Neural cell (in vitro differentiated cells): ENCODE measurements around the gene TNFSF15. TPM values are rescaled to one million over a fixed set of nuclear protein-coding genes. Genes with fewer than 3 reads are reported as not detected.

Experiments used
- H2AFZ ChIP-seq: fragments of 200-600, 300-800 bp; sonication (generic), shearing (Covaris generic); 2 replicates; pipeline ENCODE4 v1.6.0; 2014; ENCODE audit warnings: low read depth, mild to moderate bottlenecking, antibody characterized with exemption, low read length, moderate library complexity
- H3F3A ChIP-seq: fragments of 200-600 bp; shearing (Covaris generic); 2 replicates; pipeline ENCODE4 v1.6.1; 2016; ENCODE audit warnings: mild to moderate bottlenecking, moderate library complexity, mixed read lengths, antibody characterized with exemption, low read length; ENCODE audit not compliant: insufficient read depth, poor library complexity, severe bottlenecking
- H3K27ac ChIP-seq: fragments of 200-600, 300-800 bp; sonication (generic), shearing (Covaris generic); 2 replicates; pipeline ENCODE4 v1.5.1; 2014; ENCODE audit warnings: mild to moderate bottlenecking, low read length, moderate library complexity
- H3K27me3 ChIP-seq: fragments of 300-800, 200-600 bp; sonication (generic), shearing (Covaris generic); 2 replicates; pipeline ENCODE4 v1.6.0; 2014; ENCODE audit warnings: mild to moderate bottlenecking, low read depth, low read length, moderate library complexity; ENCODE audit not compliant: insufficient read depth
- H3K36me3 ChIP-seq: fragments of 300-800, 200-600 bp; sonication (generic), shearing (Covaris generic); 2 replicates; pipeline ENCODE4 v1.5.1; 2014; ENCODE audit warnings: mild to moderate bottlenecking, antibody characterized with exemption, low read length, moderate library complexity; ENCODE audit not compliant: insufficient read depth
- H3K4me2 ChIP-seq: fragments of 300-800, 200-600 bp; sonication (generic), shearing (Covaris generic); 2 replicates; pipeline ENCODE4 v1.6.0; 2014; ENCODE audit warnings: mild to moderate bottlenecking, low read length
- H3K4me3 ChIP-seq: fragments of 300-800, 200-600 bp; sonication (generic), shearing (Covaris generic); 2 replicates; pipeline ENCODE4 v1.5.1; 2014; ENCODE audit warnings: mild to moderate bottlenecking, low read length, moderate library complexity
- H3K79me2 ChIP-seq: fragments of 200-600 bp; shearing (Covaris generic); replicated peaks from 2 replicates; pipeline ENCODE4 v1.6.0; 2014; ENCODE audit warnings: mild to moderate bottlenecking, low read length, moderate library complexity; ENCODE audit not compliant: insufficient read depth
- H3K9ac ChIP-seq: fragments of 300-800, 200-600 bp; sonication (generic), shearing (Covaris generic); 2 replicates; pipeline ENCODE4 v1.6.1; 2016; ENCODE audit warnings: mild to moderate bottlenecking, low read length, mixed read lengths
- H3K9me2 ChIP-seq: fragments of 200-600 bp; shearing (Covaris generic); 2 replicates; pipeline ENCODE4 v1.6.1; 2016; ENCODE audit warnings: mild to moderate bottlenecking, low read length, mixed read lengths; ENCODE audit not compliant: insufficient read depth
- H3K9me3 ChIP-seq: fragments of 200-600, 300-800 bp; sonication (generic), shearing (Covaris generic); 2 replicates; pipeline ENCODE4 v1.6.1; 2016; ENCODE audit warnings: mild to moderate bottlenecking, mixed run types, low read length, moderate library complexity, mixed read lengths
- H4K20me1 ChIP-seq: fragments of 200-600 bp; shearing (Covaris generic); 2 replicates; pipeline ENCODE4 v1.6.1; 2016; ENCODE audit warnings: mild to moderate bottlenecking, mixed run types; ENCODE audit not compliant: insufficient read depth
- CTCF ChIP-seq: fragments of 450-650 bp; IDR thresholded peaks from 2 replicates; pipeline ENCODE4 v1.5.1; 2014; ENCODE audit warnings: antibody characterized with exemption, mild to moderate bottlenecking, moderate library complexity; ENCODE audit not compliant: poor library complexity, severe bottlenecking
- EP300 ChIP-seq: fragments of 450-650 bp; conservative IDR thresholded peaks from 2 replicates; pipeline ENCODE4 v1.6.1; 2014; ENCODE audit warnings: antibody characterized with exemption, mild to moderate bottlenecking, moderate library complexity; ENCODE audit not compliant: poor library complexity, severe bottlenecking
- EZH2 ChIP-seq: fragments of 200-600, 300-800 bp; shearing (Covaris generic), sonication (generic); IDR thresholded peaks from 2 replicates; pipeline ENCODE4 v1.6.1; 2014; ENCODE audit warnings: antibody characterized with exemption, low read length, borderline replicate concordance, mild to moderate bottlenecking; ENCODE audit not compliant: insufficient read depth, poor library complexity, severe bottlenecking
- MXI1 ChIP-seq: fragments of 450-650 bp; conservative IDR thresholded peaks from 2 replicates; pipeline ENCODE4 v1.6.1; 2014; ENCODE audit warnings: antibody characterized with exemption, mild to moderate bottlenecking; ENCODE audit not compliant: poor library complexity, severe bottlenecking
- POLR2AphosphoS5 ChIP-seq: IDR thresholded peaks from 2 replicates; pipeline ENCODE4 v1.6.1; 2012
- RAD21 ChIP-seq: fragments of 450-650 bp; conservative IDR thresholded peaks from 2 replicates; pipeline ENCODE4 v1.6.1; 2014; ENCODE audit warnings: antibody characterized with exemption, mild to moderate bottlenecking, moderate library complexity
- REST ChIP-seq: IDR thresholded peaks from 2 replicates; pipeline ENCODE4 v1.6.1; 2012; ENCODE audit warnings: borderline replicate concordance
- SMC3 ChIP-seq: fragments of 450-650 bp; conservative IDR thresholded peaks from 2 replicates; pipeline ENCODE4 v1.6.1; 2014; ENCODE audit warnings: antibody characterized with exemption, mild to moderate bottlenecking, moderate library complexity; ENCODE audit not compliant: poor library complexity
- TAF1 ChIP-seq: IDR thresholded peaks from 2 replicates; pipeline ENCODE4 v1.6.1; 2012; ENCODE audit warnings: low read depth
- polyA plus RNA-seq: library from polyadenylated mRNA; depleted of rRNA; stranded (reverse); fragments of >200 nt; gene quantifications from 2 replicates; pipeline ENCODE4 v1.2.3, GENCODE V29; 2014

TNFSF15 gene
- polyA plus RNA-seq, 1 donor from 2014 or later = not detected

- H3F3A ChIP-seq = no peaks in the 10 kb centered on the region
- no peak overlapping the region for H3K4me2 ChIP-seq
- no peaks in the 10 kb centered on the region for H3K27me3 ChIP-seq
- H3K9me2 ChIP-seq = no peaks in the 10 kb centered on the region
- no peak overlapping the region for H3K9ac ChIP-seq
- H3K79me2 ChIP-seq = no peaks in the 10 kb centered on the region
- H2AFZ ChIP-seq = no peak overlapping the region
- H3K36me3 ChIP-seq = no peaks in the 10 kb centered on the region
- no peaks in the 10 kb centered on the region for H3K9me3 ChIP-seq
- H3K27ac ChIP-seq = no peak overlapping the region
- no peaks in the 10 kb centered on the region for H4K20me1 ChIP-seq
- TF ChIP-seq CTCF (peak; percentile 62), SMC3 (peak; percentile 75), POLR2AphosphoS5 (no peak), RAD21 (peak; percentile 67), TAF1 (no peak), EP300 (no peak)
- H3K4me3 ChIP-seq = no peak overlapping the region
These were observed 67.1 kb downstream of the TNFSF15 start for GRCh38 chr9:114738581-114739316.

GRCh38 chr9:114737847-114738246, 68.0 kb downstream of the TNFSF15 start:
- Histone ChIP-seq H3K9me2 (no peaks in the 10 kb centered on the region), H2AFZ (no peak overlapping the region), H3K4me2 (no peak overlapping the region), H3K4me3 (no peak overlapping the region), H3K27me3 (no peaks in the 10 kb centered on the region), H3K36me3 (no peaks in the 10 kb centered on the region), H3K27ac (no peak overlapping the region), H3K9ac (no peak overlapping the region), H4K20me1 (no peaks in the 10 kb centered on the region), H3K9me3 (no peaks in the 10 kb centered on the region), H3F3A (no peaks in the 10 kb centered on the region), H3K79me2 (no peaks in the 10 kb centered on the region)
- no peak for TF ChIP-seq RAD21
- no peak for TF ChIP-seq TAF1
- no peak for TF ChIP-seq EP300
- no peak for TF ChIP-seq POLR2AphosphoS5
- TF ChIP-seq EZH2 = no peak
- TF ChIP-seq CTCF = no peak
- TF ChIP-seq REST = no peak
- no peak for TF ChIP-seq MXI1
- TF ChIP-seq SMC3 = no peak
